Endodermal cell (in vitro differentiated cells): ENCODE measurements around the gene IL20RA. TPM values are rescaled to one million over a fixed set of nuclear protein-coding genes. Genes with fewer than 3 reads are reported as not detected.

Source experiments
- DNase-seq: peaks from one replicate; pipeline ENCODE4 v3.0.0-alpha.2; 2017
- H3K27ac ChIP-seq: 2 replicates; pipeline ENCODE4 v1.5.1; 2013; ENCODE audit warnings: mild to moderate bottlenecking, low read depth, low read length, moderate library complexity
- H3K27me3 ChIP-seq: 2 replicates; pipeline ENCODE4 v1.6.1; 2013; ENCODE audit warnings: mild to moderate bottlenecking, low read length, moderate library complexity; ENCODE audit not compliant: insufficient read depth, control insufficient read depth, poor library complexity, severe bottlenecking
- H3K36me3 ChIP-seq: 2 replicates; pipeline ENCODE4 v1.7.0; 2013; ENCODE audit warnings: mild to moderate bottlenecking, low read length, moderate library complexity; ENCODE audit not compliant: control insufficient read depth, insufficient read depth
- H3K4me1 ChIP-seq: one replicate; pipeline ENCODE4 v1.7.0; 2013; ENCODE audit warnings: low read length; ENCODE audit not compliant: control insufficient read depth, insufficient read depth
- H3K4me3 ChIP-seq: 2 replicates; pipeline ENCODE4 v1.5.1; 2013; ENCODE audit warnings: mild to moderate bottlenecking, low read length, moderate library complexity
- H3K9ac ChIP-seq: 2 replicates; pipeline ENCODE4 v1.6.1; 2013; ENCODE audit warnings: mild to moderate bottlenecking, low read length, moderate library complexity; ENCODE audit not compliant: poor library complexity, severe bottlenecking; ENCODE audit errors: extremely low read depth
- H3K9me3 ChIP-seq: 2 replicates; pipeline ENCODE4 v1.6.1; 2013; ENCODE audit warnings: mild to moderate bottlenecking, low read length, moderate library complexity; ENCODE audit not compliant: control insufficient read depth
- H3K27ac Mint-ChIP-seq: 2 replicates; pipeline ENCODE4 v1.8.0; 2020; ENCODE audit warnings: mixed read lengths
- H3K27me3 Mint-ChIP-seq: 2 replicates; pipeline ENCODE4 v1.8.0; 2021; ENCODE audit warnings: mild to moderate bottlenecking, mixed read lengths; ENCODE audit not compliant: insufficient read depth
- H3K36me3 Mint-ChIP-seq: 2 replicates; pipeline ENCODE4 v1.8.0; 2020; ENCODE audit warnings: low read depth, mixed read lengths
- H3K4me1 Mint-ChIP-seq: 2 replicates; pipeline ENCODE4 v1.8.0; 2020; ENCODE audit warnings: mixed read lengths
- H3K4me3 Mint-ChIP-seq: 2 replicates; pipeline ENCODE4 v1.8.0; 2020; ENCODE audit warnings: mild to moderate bottlenecking, moderate library complexity, mixed read lengths
- H3K9me3 Mint-ChIP-seq: 2 replicates; pipeline ENCODE4 v1.8.0; 2020; ENCODE audit warnings: mild to moderate bottlenecking, mixed read lengths
- WGBS, 2 experiments: methylation state at CpG; one replicate each; pipeline versions ENCODE4 v1.1.5 to v1.1.7; 2013; ENCODE audit warnings: missing lambda C conversion rate in 2 of 2, mixed read lengths in 1 of 2; ENCODE audit not compliant: insufficient coverage in 1 of 2, insufficient read length in 1 of 2; 5-methylcytosine and 5-hydroxymethylcytosine counted together
- total RNA-seq, 2 donors: library from RNA; stranded (reverse); fragmentation: NEBNext Ultra II Directional in 1 of 2; extraction: Animal tissue kit (Norgen Biotek cat#: 25700) in 1 of 2; gene quantifications; 2 replicates in 1 of 2; 3 replicates in 1 of 2; pipeline ENCODE4 v1.2.1, GENCODE V29; 2021
- TF ChIP-seq, protein P1 (sequence below): fragments of 200-600 bp; sonication (generic); conservative IDR thresholded peaks from 2 replicates; pipeline ENCODE4 v1.5.0; 2021; ENCODE audit warnings: antibody characterized with exemption, mild to moderate bottlenecking

Gene IL20RA
- total RNA-seq, 2 donors from 2014 or later = 0.13 to 0.57 TPM

DNA sequence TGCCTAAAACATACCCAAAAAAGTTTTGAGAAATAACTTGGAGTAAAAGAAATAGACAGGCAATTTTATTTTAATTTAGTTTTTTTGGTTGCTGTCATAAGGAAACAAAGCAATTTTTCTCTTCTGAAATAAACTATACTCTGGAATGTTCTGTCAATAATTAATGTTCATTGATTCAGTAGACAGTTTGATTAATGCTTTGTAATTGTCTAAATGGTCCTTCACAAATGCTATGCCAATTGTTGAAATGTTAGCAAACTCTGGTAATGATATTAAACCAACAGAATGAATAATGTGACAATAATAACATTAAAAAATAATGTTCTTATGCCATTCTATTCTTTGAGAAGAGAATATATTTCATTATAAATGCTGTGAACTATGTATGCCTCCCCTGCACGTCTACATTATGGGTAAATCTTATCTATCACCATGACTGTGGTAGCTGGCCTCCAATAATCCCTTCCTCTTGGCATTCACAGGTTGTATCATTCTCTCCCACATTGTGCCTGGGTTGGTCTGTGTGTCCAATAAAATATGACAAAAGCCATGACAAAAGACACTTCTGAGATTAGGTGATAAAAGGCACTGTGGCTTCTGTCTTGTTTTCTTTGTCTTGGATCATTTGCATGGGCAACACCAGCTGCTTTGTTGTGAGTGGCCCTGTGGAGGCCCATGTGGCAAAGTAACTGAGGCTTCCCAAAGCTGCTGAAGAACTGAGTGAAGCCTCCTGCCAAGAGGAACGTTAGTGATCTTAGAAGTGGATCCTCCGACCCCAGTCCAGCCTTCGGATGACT is 25.1 kb downstream of the IL20RA start:
- no peak overlapping the region for H3K9ac ChIP-seq
- peaks cover 4% of the 10 kb centered on the region for H3K27me3 Mint-ChIP-seq
- H3K27ac Mint-ChIP-seq = no peak overlapping the region
- no peaks in the 10 kb centered on the region for H3K9me3 ChIP-seq
- no peak overlapping the region for H3K27ac ChIP-seq
- WGBS, 2 experiments = 63 to 68% methylated on average over 3 to 4 of the region's 4 CpGs
- no peaks in the 10 kb centered on the region for H3K4me1 ChIP-seq
- H3K9me3 Mint-ChIP-seq = peaks cover 7% of the 10 kb centered on the region
- TF ChIP-seq, protein P1, sequence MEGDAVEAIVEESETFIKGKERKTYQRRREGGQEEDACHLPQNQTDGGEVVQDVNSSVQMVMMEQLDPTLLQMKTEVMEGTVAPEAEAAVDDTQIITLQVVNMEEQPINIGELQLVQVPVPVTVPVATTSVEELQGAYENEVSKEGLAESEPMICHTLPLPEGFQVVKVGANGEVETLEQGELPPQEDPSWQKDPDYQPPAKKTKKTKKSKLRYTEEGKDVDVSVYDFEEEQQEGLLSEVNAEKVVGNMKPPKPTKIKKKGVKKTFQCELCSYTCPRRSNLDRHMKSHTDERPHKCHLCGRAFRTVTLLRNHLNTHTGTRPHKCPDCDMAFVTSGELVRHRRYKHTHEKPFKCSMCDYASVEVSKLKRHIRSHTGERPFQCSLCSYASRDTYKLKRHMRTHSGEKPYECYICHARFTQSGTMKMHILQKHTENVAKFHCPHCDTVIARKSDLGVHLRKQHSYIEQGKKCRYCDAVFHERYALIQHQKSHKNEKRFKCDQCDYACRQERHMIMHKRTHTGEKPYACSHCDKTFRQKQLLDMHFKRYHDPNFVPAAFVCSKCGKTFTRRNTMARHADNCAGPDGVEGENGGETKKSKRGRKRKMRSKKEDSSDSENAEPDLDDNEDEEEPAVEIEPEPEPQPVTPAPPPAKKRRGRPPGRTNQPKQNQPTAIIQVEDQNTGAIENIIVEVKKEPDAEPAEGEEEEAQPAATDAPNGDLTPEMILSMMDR = no peak
- no peaks in the 10 kb centered on the region for H3K27me3 ChIP-seq
- H3K4me1 Mint-ChIP-seq = no peaks in the 10 kb centered on the region
- H3K4me3 Mint-ChIP-seq = no peak overlapping the region
- no peaks in the 10 kb centered on the region for H3K36me3 ChIP-seq
- H3K36me3 Mint-ChIP-seq = no peaks in the 10 kb centered on the region
- DNase-seq = no peak
- no peak overlapping the region for H3K4me3 ChIP-seq

DNA sequence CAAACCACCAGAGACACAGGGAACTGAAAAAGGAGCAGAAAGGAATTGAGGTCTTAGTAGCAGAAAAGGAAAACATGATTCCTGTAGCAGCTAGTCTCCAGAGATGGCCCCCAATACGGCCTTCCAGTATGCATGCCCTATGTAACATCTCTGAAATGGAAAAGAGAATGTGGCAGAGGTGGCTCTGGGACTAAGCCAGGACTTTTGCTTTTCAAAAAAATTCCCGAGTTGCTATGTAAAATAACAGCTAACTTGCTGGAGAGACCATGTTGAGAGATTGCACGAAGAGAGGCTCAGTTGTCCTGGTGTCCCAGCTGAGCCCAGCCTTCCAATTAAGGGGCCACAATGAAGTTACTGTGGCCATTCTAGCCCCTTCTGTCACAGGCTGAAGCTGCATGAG is 27.7 kb downstream of the IL20RA start:
- no peaks in the 10 kb centered on the region for H3K27me3 ChIP-seq
- Mint-ChIP-seq H3K36me3 (no peaks in the 10 kb centered on the region), H3K4me1 (no peaks in the 10 kb centered on the region), H3K4me3 (no peak overlapping the region), H3K9me3 (peaks cover 7% of the 10 kb centered on the region), H3K27me3 (peaks cover 2% of the 10 kb centered on the region), H3K27ac (no peak overlapping the region)
- no peaks in the 10 kb centered on the region for H3K9me3 ChIP-seq
- WGBS, 2 experiments = 67 to 71% methylated on average over 3 of the region's 3 CpGs
- no peak overlapping the region for H3K27ac ChIP-seq
- H3K9ac ChIP-seq = no peak overlapping the region
- TF ChIP-seq, protein P1 = no peak
- DNase-seq = no peak
- no peak overlapping the region for H3K4me3 ChIP-seq
- no peaks in the 10 kb centered on the region for H3K36me3 ChIP-seq
- H3K4me1 ChIP-seq = no peaks in the 10 kb centered on the region

DNA sequence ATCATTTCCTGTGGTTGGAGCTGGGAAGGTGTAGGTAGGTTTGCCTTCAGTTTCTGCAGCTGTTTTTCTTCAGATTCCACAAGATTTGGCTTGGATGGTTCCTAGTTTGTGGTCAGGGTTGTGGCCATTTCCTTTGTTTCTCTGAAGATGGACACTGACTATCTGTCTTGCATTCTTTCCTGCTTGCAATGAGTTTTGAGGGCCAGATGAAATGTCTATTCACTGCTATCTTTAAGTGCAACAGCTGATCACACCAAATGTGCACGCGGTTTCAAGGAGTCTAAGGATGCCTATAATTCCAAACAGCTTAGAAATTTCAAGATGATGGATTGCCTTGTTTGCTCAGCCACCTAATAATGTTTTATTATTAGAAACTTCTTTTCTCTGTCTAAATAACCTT is 28.4 kb downstream of the IL20RA start:
- no peak overlapping the region for H3K4me3 ChIP-seq
- 93 to 100% methylated on average over 2 of the region's 2 CpGs for WGBS, 2 experiments
- no peaks in the 10 kb centered on the region for H3K9me3 ChIP-seq
- DNase-seq = no peak
- no peaks in the 10 kb centered on the region for H3K27me3 ChIP-seq
- no peaks in the 10 kb centered on the region for H3K36me3 ChIP-seq
- no peak overlapping the region for H3K27ac ChIP-seq
- no peaks in the 10 kb centered on the region for H3K4me1 ChIP-seq
- H3K27me3 Mint-ChIP-seq = peaks cover 2% of the 10 kb centered on the region
- H3K9ac ChIP-seq = no peak overlapping the region
- TF ChIP-seq, protein P1 = no peak
- H3K4me3 Mint-ChIP-seq = no peak overlapping the region
- no peaks in the 10 kb centered on the region for H3K4me1 Mint-ChIP-seq
- H3K36me3 Mint-ChIP-seq = no peaks in the 10 kb centered on the region
- H3K9me3 Mint-ChIP-seq = peaks cover 7% of the 10 kb centered on the region
- no peak overlapping the region for H3K27ac Mint-ChIP-seq
